CD4-positive, alpha-beta T cell treated with Interleukin-15 for 4 hours (primary cell): ENCODE measurements around the gene RABEP1.
A peak's percentile ranks its signal among the peaks of the same experiment; 100 is the strongest.
"Not testable (repeated sequence)": the region's sequence is repeated elsewhere in the genome, so short reads cannot be mapped to it uniquely, and the experiment has no call there.

Experiments used
- DNase-seq: peaks from one replicate; pipeline ENCODE4 v3.0.0-alpha.2; 2020; ENCODE audit warnings: low spot score

RABEP1 gene

DNA sequence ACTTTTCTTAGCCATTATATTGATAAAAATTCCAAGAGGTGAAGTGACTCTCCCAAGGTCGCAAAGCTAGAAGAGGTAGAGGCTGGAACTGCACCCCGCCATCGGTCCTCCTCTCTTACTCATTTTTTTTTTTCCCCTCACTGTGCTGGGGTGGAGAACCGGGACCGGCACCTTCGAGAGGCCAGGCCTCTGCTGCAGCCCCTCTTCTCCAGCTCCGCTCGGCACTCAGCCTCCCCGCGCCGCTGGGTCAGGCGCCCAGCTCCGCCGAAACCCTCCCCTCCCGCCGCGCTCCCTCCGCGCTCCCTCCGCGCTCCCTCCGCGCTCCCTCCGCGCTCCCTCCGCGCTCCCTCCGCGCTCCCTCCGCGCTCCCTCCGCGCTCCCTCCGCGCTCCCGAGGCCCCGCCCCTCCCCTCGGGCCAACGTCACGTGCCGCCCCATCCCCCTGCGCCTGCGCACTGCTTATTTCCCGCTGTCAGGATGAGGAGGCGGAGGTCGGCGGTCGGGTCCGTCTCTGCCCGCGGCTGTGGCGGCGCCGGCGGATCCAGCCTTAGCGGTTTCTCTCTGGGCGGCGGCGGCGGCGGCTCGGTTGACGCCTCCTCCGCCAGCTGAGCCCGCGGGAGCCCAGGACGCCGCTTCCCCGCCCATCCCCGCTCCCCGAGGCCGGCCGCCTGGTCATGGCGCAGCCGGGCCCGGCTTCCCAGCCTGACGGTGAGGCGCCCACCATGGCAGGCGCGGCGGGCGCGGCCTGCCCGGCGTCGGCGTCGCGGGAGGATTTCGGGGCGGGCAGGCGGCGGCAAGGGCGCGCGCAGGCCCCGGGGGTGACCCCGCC lies at the start of gene RABEP1:
Gene RABEP1, plus strand, starts transcription at position 471 of the 828 bp plus-strand sequence. Its CDS starts 203 bp downstream, at position 674.
- DNase-seq, result peak; percentile 95

- DNase-seq, result not testable (repeated sequence)
Measured at GRCh38 chr17:5233492-5233891, 48.6 kb upstream of the RABEP1 start.

DNA sequence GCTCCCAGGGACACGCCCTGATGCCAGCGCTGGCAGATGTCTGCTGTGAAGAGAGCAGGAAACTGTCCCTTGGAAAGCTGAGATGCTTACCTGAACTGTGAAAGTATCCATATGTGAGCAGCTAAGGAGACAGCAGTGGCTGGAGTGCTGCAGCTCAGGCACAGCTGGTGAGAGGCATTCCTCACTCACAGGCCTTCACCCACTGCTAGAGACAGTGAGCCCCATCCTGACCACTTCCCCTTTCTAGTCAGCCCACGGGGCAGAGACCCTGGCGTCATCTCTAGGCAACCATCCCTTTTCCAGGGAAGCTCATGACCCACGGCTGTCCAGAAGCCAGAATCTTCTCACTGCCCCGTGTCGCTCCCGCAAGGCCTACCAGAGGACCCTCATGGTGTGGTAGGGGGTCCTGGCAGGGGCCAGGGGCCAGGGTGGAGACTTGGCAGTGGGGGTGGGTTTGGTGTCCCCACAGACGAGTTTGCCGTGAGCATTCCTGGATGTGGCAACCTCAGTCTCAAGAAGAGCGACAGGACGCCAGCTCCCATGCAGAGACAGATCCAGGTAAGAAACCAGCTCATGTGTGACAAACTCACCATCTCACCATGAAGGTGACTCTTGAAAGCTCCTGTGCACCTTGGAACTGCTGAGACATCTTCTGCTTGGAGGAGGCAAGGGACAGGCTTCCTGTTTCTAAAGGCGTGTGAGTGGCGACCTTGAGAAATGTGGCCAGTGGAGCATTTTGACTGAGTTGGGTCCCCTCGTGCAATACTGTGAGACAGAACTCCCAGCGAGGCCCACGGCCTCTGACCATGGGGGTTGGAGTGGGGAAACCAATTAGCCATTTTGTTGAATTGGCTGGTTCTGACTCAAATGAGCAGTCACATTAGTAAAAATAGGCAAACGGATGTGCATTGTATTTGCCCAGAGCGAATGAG lies 47.2 kb upstream of the RABEP1 start, which contains the start of gene SCIMP:
Gene SCIMP, minus strand, starts transcription at position 216 of the 932 bp plus-strand sequence. Its CDS starts 105 bp downstream, at position 111.
- DNase-seq, result no peak

DNA sequence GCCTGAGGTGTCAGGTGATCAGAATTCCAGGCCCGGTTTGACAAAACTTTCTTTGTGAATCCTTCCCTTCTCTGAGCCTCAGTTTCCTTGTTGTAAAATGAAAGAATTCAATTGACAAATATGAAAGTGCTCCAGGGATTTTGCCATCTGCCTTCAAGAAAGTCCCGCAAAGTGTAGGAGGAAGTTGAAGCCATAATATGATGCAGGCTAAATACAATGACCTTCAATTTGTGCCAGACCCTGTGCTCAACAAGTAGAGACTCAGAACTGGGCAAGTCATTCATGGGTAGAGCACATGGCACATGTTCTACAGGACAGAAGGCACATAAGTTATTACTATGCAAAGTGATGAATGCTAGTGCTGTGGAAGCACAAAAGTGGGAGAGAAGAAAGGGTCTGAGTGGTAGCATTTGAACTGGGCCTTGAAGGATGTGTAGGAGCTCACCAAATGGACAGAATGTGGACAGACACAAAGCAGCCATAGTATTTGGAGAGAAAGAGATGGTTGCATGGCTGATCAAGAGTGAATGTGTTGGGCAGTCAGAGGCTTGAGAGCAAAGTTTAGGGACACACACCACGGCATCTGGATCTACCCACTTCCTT lies 45.0 kb upstream of the RABEP1 start:
- no peak for DNase-seq

GRCh38 chr17:5237541-5238016 lies 44.5 kb upstream of the RABEP1 start:
- DNase-seq, result peak; percentile 48

DNA sequence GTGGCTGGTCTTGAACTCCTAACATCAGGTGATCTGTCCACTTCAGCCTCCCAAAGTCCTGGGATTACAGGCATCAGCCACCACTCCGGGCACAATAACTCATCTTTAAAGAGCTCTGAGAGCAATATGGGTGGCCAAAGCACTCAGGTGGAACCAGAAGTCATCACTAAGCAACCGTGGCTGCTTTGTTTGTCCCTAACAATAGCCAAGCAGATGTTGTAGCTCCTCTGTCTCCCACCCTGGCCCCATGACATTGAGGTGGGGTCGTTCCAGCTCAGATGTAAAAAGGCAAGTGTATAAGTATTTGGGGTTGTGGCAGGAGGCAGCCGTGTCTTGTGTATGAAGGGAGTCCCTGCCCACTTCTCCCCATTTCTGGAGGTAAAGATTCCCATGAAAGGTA lies 43.8 kb upstream of the RABEP1 start:
- no peak for DNase-seq

DNA sequence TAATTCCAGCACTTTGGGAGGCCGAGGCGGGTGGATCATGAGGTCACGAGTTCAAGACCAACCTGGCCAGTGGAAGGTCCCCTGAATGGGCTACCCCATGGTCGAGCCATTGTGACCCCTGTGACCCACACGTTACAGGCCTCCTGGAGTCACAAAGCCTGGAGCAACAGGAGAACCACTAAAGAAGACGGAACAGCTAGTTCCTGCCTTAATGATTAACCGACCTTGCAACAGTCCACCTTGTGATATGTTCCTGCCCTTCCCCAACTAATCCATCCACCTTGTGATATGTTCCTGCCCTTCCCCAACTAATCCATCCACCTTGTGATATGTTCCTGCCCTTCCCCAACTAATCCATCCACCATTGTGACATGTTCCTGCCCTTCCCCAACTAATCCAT lies 42.3 kb upstream of the RABEP1 start:
- not testable (repeated sequence) for DNase-seq

DNA sequence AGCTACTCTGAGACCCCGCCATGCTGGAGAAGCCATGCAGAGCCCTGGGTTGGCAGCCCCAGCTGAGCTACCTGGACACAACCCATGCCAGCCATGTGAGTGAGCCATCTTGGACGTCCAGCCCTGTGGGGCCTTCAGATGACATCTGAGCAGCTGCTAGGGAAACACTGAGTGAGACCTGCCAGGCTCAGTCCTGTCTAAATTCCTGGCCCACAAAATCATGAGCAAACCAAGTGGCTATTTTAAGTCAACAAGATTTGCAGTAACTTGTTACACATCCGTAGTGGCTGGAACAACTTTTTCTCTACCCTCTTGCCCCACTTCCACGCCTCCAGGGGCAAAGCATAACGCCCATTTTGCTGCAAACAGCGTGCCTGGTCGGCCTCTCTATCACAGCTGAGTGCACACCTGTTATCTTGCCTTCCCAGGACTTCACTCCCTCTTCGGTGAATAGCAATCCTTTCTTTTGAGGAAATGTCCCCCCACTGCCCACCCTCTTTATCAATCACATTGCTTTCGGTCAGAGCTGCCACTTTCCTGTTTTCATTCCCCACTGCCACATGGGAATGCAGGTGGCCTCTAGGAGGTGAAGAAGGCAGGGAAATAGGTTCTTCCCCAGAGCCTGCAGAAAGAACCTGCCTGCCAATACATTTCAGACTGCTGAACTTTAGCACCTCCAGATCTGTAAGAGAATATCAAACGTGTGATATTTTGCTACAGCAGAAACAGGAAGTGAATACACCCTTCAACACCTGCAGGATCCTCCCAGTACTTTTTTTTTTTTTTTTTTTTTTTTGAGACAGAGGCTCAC lies 40.0 kb upstream of the RABEP1 start:
- DNase-seq, result peak; percentile 37

DNA sequence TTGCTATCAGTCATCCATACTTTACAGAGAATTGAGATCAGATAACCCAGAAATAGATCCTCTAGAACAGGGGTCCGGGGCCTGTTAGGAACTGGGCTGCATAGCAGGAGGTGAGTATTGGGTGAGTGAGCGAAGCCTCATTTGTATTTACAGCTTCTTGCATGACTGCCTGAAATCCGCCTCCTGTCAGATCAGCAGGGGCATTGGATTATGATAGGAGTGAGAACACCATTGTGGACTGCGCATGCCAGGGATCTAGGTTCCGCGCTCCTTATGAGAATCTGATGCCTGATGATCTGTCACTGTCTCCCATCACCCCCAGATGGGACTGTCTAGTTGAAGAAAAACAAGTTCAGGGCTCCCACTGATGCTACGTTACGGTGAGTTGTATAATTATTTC lies 34.5 kb upstream of the RABEP1 start:
- DNase-seq, result no peak

- DNase-seq, result no peak
Measured at GRCh38 chr17:5248821-5249479, 33.1 kb upstream of the RABEP1 start.

DNA sequence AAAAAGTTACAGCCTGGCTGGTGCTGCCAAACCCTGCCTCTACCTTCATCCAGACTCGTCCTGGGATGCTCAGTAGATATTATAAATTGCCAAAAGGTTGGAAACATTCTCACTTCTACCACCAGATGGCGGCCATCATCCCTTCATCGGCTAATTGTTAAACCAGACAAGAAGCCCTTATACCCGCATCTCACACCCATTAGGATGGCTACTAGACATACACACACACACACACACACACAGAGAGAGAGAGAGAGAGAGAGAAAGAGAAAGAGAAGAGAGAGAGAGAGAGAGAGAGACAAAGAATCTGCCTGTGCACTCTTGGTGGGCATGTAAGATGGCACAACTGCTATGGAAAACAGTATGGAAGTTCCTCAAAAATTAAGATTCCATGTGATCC lies 32.5 kb upstream of the RABEP1 start:
- DNase-seq, result peak; percentile 79

- DNase-seq, result no peak
Measured at GRCh38 chr17:5254414-5254813, 27.7 kb upstream of the RABEP1 start.

GRCh38 chr17:5254903-5255521 lies 27.1 kb upstream of the RABEP1 start:
- no peak for DNase-seq

- no peak for DNase-seq
Measured at GRCh38 chr17:5257124-5257523, 25.0 kb upstream of the RABEP1 start.

DNA sequence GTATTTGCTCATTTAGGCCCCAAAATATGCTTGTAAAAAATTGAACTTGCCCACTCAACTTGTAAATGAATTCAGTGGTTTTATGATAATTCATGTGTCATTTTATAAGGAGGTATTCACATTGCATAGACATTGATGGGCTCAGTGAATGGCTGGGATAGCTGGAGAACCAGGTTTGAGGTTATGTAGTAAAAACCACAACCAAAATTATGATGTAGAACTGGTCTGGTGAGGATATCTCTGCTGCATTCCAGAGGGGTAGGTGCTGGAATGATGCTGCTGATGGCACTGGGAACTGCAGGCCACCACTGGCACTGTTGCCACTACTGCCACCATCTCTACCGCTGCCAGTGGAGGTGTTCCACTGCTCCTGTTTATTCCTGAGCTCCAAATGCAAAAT lies 21.5 kb upstream of the RABEP1 start:
- DNase-seq, result no peak

DNA sequence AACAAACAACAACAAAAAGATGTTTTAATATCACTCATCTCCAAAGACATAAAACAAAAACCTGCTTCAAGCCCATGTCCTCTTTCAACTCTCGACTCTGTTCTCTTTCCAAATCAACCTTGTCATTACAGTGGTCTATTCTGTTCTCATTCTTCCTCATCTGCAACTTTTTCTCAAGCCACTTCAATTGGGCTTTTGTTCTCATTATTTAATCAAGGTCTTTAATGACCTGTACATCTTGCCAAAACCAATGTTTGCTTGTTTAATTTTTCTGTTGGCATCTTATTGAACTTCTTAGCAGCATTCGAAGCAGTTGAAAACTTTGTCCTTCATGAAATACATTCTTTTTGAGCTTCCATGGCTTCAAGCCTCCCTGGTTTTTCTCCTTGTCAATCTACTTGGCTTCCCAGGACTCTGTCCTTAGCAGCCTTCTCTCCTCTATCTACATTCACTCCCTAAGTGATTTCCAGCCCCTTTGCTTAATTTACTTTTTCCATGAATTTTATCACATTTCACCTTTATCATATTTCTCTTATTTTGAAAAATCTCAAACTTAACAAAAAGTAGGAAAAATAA lies 19.6 kb upstream of the RABEP1 start:
- DNase-seq, result no peak

DNA sequence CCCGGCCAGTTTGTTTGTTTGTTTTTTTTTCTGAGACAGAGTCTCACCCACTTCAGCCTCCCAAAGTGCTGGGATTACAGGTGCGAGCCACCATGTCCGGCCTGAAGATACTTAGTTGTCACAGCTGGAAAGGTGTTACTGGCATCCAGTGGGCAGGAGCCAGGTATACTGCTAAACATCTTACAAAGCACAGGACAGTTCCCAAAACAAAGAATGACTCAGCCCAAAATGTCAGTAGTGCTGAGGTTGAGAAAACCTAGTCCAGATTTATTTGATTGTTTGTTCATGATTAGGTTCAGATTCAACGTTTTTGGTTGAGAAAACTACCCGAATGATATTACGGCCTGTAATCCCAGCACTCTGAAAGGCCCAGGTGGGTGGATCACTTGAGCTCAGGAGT lies 18.6 kb upstream of the RABEP1 start:
- DNase-seq, result no peak

DNA sequence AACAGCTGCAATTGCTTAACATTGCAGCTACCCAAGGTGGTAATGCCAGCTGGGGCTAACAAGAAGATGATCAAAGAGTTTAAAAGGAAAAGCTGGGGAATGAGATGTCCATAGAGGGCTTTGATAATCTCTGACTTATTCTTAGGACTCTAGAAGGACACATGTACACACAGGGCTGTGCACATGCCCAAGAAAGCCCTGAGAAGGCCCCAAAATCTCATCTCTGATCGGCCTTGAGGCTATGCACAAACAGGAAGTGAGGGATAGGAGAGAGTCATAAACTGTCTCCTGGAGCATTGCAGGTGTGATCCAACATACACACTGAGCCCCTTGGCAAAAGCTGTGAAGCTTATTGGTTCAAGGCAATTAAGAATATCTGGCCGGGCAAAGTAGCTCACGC lies 17.2 kb upstream of the RABEP1 start:
- DNase-seq, result no peak

- DNase-seq, result no peak
Measured at GRCh38 chr17:5269241-5269960, 12.7 kb upstream of the RABEP1 start.
